Fibroblast of pulmonary artery (primary cell): ENCODE data around the gene DSTYK.
A peak's percentile ranks its signal among the peaks of the same experiment; 100 is the strongest.

ENCODE experiments used
- DNase-seq: peaks from one replicate; pipeline ENCODE4 v3.0.0-alpha.2; 2010; ENCODE audit warnings: low read depth
- H3K4me3 ChIP-seq: replicated peaks from 2 replicates; pipeline ENCODE4 v1.5.1; 2011; ENCODE audit warnings: low read depth, mild to moderate bottlenecking, control low read depth, low read length, moderate library complexity
- TF ChIP-seq, protein P1 (sequence below): IDR thresholded peaks from 2 replicates; pipeline ENCODE4 v1.5.1; 2011; ENCODE audit warnings: mild to moderate bottlenecking, control low read depth, low read length, inconsistent platforms; ENCODE audit errors: missing control alignments

The DSTYK gene

GRCh38 chr1:205228093-205228521 lies 16.6 kb upstream of the DSTYK start:
- no peak for DNase-seq
- H3K4me3 ChIP-seq, result peak overlapping the region; percentile 66
- TF ChIP-seq, protein P1, sequence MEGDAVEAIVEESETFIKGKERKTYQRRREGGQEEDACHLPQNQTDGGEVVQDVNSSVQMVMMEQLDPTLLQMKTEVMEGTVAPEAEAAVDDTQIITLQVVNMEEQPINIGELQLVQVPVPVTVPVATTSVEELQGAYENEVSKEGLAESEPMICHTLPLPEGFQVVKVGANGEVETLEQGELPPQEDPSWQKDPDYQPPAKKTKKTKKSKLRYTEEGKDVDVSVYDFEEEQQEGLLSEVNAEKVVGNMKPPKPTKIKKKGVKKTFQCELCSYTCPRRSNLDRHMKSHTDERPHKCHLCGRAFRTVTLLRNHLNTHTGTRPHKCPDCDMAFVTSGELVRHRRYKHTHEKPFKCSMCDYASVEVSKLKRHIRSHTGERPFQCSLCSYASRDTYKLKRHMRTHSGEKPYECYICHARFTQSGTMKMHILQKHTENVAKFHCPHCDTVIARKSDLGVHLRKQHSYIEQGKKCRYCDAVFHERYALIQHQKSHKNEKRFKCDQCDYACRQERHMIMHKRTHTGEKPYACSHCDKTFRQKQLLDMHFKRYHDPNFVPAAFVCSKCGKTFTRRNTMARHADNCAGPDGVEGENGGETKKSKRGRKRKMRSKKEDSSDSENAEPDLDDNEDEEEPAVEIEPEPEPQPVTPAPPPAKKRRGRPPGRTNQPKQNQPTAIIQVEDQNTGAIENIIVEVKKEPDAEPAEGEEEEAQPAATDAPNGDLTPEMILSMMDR, result no peak

DNA sequence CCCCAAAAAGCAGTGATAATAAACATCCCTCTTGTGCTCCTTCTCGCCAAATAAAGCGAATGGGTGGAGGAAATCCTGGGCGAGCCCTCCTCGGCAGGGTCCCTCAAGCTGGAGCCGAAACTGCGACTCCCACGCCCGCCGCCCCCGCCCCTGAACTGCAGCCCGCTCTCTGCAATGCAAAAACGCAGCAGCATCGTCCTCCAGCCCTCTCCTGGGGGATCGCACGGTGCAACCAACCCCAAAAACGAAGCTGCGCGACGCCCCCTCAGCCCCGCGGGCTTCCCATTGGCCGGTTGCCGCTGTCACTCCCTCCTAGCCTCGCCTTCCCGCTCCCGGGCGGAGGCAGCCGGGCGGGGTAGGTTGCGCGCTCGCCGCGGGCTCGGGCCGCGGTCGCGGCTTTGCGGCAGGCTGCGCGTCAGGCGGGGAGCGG lies 16.1 kb upstream of the DSTYK start, which contains the start of gene TMCC2:
Gene TMCC2, plus strand, starts transcription at position 363 of the 430 bp plus-strand sequence. CDS start 619 bp downstream, outside the sequence.
- peak within 1 kb of the TSS; percentile 66 for H3K4me3 ChIP-seq
- DNase-seq, result peak; percentile 91
- TF ChIP-seq, protein P1, result no peak

- peak; percentile 52 for DNase-seq
- TF ChIP-seq, protein P1, result no peak
- peak overlapping the region; percentile 66 for H3K4me3 ChIP-seq
Measured at GRCh38 chr1:205226868-205227583, 15.5 kb upstream of the DSTYK start.

- TF ChIP-seq, protein P1, result no peak
- no peak overlapping the region for H3K4me3 ChIP-seq
- DNase-seq, result no peak
Measured at GRCh38 chr1:205225901-205226765, 14.6 kb upstream of the DSTYK start.

DNA sequence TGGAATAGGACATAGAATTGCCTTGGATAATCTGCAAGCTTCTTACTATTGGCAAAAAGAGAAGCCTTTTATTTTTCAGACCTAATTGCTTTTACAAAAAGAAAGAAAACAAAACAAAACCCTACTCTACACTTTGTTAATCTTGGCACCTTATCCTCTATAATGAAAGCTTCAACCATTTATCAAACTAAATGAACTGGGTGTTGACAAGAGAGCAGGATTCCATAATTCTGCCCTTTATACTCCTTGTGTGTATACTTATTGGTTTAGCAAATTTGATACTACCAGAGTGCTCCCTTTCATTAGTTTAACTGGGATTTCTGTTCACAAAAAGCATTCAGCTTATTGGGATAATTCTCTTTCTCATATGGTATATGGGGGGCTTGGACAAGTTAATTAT lies 13.2 kb upstream of the DSTYK start:
- TF ChIP-seq, protein P1, result no peak
- H3K4me3 ChIP-seq, result no peak overlapping the region
- DNase-seq, result no peak

DNA sequence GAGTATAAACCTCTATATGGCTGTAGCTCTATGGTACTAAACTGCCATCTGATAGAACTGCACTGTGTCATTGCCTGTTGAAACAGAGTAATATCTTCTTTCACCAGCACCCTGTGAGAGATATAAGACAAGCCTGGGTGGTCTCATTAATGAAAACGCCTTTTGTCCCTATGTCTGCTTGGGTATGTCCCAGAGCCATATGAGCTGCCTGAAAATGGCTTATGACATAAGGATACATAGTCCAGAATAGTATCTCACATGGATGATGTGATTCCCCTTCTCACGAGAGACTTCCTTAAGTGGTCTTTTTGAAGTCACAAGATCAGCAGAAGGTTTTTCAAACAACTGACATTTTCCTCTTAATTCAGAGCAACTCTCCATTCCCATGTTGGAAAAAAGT lies 8.9 kb upstream of the DSTYK start:
- no peak for DNase-seq
- H3K4me3 ChIP-seq, result no peak overlapping the region
- TF ChIP-seq, protein P1, result no peak
